IMR-90 (cell line): Measurements from ENCODE around the gene AHCYL1. TPM values are rescaled to one million over a fixed set of nuclear protein-coding genes. Genes with fewer than 3 reads are reported as not detected.

ENCODE experiments used
- ATAC-seq: fragments of 200-7000 bp; cut with Tn5 transposase; 2 replicates; pipeline ENCODE4 v1.9.1; 2020; ENCODE audit warnings: low read depth, mild to moderate bottlenecking, moderate library complexity
- BruUV-seq: library from RNA; stranded (reverse); fragments of 400-500 nt; replicated peaks from 2 replicates; lab custom pipeline; 2021; lab: Mats Ljungman, UMichigan
- CTCF ChIA-PET: fragments of 300-600 bp; formaldehyde crosslinking; extraction: SDS; loops from one replicate; lab custom pipeline; 2021; ENCODE audit warnings: antibody characterized with exemption; lab: Yijun Ruan, JAX
- POLR2A ChIA-PET: fragments of 300-600 bp; sonication (Branson Sonifier 250); formaldehyde crosslinking; loops from one replicate; lab custom pipeline; 2022; ENCODE audit warnings: antibody characterized with exemption; ENCODE audit not compliant: unreplicated experiment; lab: Charles Lee
- DNase-seq: peaks from one replicate; pipeline ENCODE4 v3.0.0; 2013
- H2AFZ ChIP-seq: replicated peaks from 2 replicates; pipeline ENCODE3; 2013; ENCODE audit warnings: low read length, mild to moderate bottlenecking; ENCODE audit not compliant: poor library complexity
- H2AK5ac ChIP-seq: 2 replicates; pipeline ENCODE4 v1.6.1; 2013; ENCODE audit warnings: low read depth, low read length, inconsistent platforms
- H2AK9ac ChIP-seq: replicated peaks from 2 replicates; pipeline ENCODE3; 2013; ENCODE audit warnings: mild to moderate bottlenecking, low read depth, low read length, moderate library complexity; ENCODE audit not compliant: poor library complexity
- H2BK120ac ChIP-seq: 2 replicates; pipeline ENCODE4 v1.6.1; 2013; ENCODE audit warnings: low read depth, low read length, inconsistent platforms
- H2BK15ac ChIP-seq: 3 replicates; pipeline ENCODE4 v1.6.1; 2013; ENCODE audit warnings: low read depth, low read length, inconsistent platforms
- H2BK20ac ChIP-seq: 2 replicates; pipeline ENCODE4 v1.6.1; 2013; ENCODE audit warnings: low read depth, mild to moderate bottlenecking, inconsistent platforms, low read length, moderate library complexity
- H2BK5ac ChIP-seq: 2 replicates; pipeline ENCODE4 v1.6.1; 2013; ENCODE audit warnings: mild to moderate bottlenecking, low read depth, low read length, inconsistent platforms; ENCODE audit not compliant: poor library complexity, severe bottlenecking
- H3K14ac ChIP-seq: replicated peaks from 2 replicates; pipeline ENCODE4 v1.6.1; 2013; ENCODE audit warnings: low read depth, low read length, inconsistent platforms
- H3K18ac ChIP-seq: 2 replicates; pipeline ENCODE4 v1.6.1; 2013; ENCODE audit warnings: low read depth, low read length, control low read depth
- H3K23ac ChIP-seq: 2 replicates; pipeline ENCODE4 v1.6.1; 2013; ENCODE audit warnings: low read depth, low read length, inconsistent platforms
- H3K27ac ChIP-seq: 2 replicates; pipeline ENCODE4 v1.5.1; 2013; ENCODE audit warnings: mild to moderate bottlenecking, control low read depth, low read length; ENCODE audit not compliant: insufficient read depth
- H3K27me3 ChIP-seq: 2 replicates; pipeline ENCODE4 v1.6.1; 2013; ENCODE audit warnings: low read length; ENCODE audit not compliant: control insufficient read depth, insufficient read depth
- H3K36me3 ChIP-seq: 2 replicates; pipeline ENCODE4 v1.6.1; 2013; ENCODE audit warnings: low read length, mixed read lengths; ENCODE audit not compliant: control insufficient read depth, insufficient read depth
- H3K4ac ChIP-seq: 2 replicates; pipeline ENCODE4 v1.6.1; 2013; ENCODE audit warnings: low read depth, low read length, inconsistent platforms
- H3K4me1 ChIP-seq: 2 replicates; pipeline ENCODE4 v1.6.1; 2013; ENCODE audit warnings: low read length, mixed read lengths; ENCODE audit not compliant: control insufficient read depth, insufficient read depth
- H3K4me2 ChIP-seq: 2 replicates; pipeline ENCODE4 v1.6.1; 2013; ENCODE audit warnings: low read depth, mild to moderate bottlenecking, control low read depth, low read length, moderate library complexity
- H3K4me3 ChIP-seq: 2 replicates; pipeline ENCODE4 v1.5.1; 2013; ENCODE audit warnings: low read depth, mild to moderate bottlenecking, control low read depth, low read length, moderate library complexity; ENCODE audit not compliant: insufficient read depth
- H3K56ac ChIP-seq: 2 replicates; pipeline ENCODE4 v1.6.1; 2013; ENCODE audit warnings: low read length, inconsistent platforms; ENCODE audit not compliant: insufficient read depth; ENCODE audit errors: extremely low read depth
- H3K79me1 ChIP-seq, 2 experiments: 2 replicates each; pipeline ENCODE4 v1.6.1; 2013; ENCODE audit warnings: low read length in 2 of 2, inconsistent platforms in 1 of 2, low read depth in 1 of 2
- H3K9ac ChIP-seq: 2 replicates; pipeline ENCODE4 v1.6.1; 2013; ENCODE audit warnings: low read depth, low read length, control low read depth
- H3K9me1 ChIP-seq: 2 replicates; pipeline ENCODE4 v1.6.1; 2013; ENCODE audit warnings: low read length, inconsistent platforms; ENCODE audit not compliant: insufficient read depth
- H3K9me3 ChIP-seq: 2 replicates; pipeline ENCODE4 v1.6.1; 2013; ENCODE audit warnings: low read length; ENCODE audit not compliant: control insufficient read depth, insufficient read depth
- H4K20me1 ChIP-seq: 2 replicates; pipeline ENCODE4 v1.6.1; 2013; ENCODE audit warnings: low read length, inconsistent platforms; ENCODE audit not compliant: insufficient read depth
- H4K5ac ChIP-seq: 2 replicates; pipeline ENCODE4 v1.6.1; 2013; ENCODE audit warnings: mild to moderate bottlenecking, low read depth, low read length, control low read depth
- H4K8ac ChIP-seq, 2 experiments: 2 replicates each; pipeline ENCODE4 v1.6.1; 2013; ENCODE audit warnings: low read depth in 2 of 2, low read length in 2 of 2, control low read depth in 1 of 2, inconsistent platforms in 1 of 2
- H4K91ac ChIP-seq: 2 replicates; pipeline ENCODE4 v1.6.1; 2013; ENCODE audit warnings: low read depth, low read length, inconsistent platforms; ENCODE audit not compliant: insufficient read depth
- CEBPB ChIP-seq: IDR thresholded peaks from 2 replicates; pipeline ENCODE4 v1.6.1; 2012; ENCODE audit warnings: low read depth, low read length, improper control_type of control experiment
- CHD1 ChIP-seq: IDR thresholded peaks from 2 replicates; pipeline ENCODE4 v1.6.1; 2012; ENCODE audit warnings: low read depth, low read length, improper control_type of control experiment
- CTCF ChIP-seq: conservative IDR thresholded peaks from 2 replicates; pipeline ENCODE4 v1.5.1; 2012; ENCODE audit warnings: mild to moderate bottlenecking, low read depth, low read length, improper control_type of control experiment
- ELK1 ChIP-seq: fragments of 150-350 bp; IDR thresholded peaks from 2 replicates; pipeline ENCODE4 v1.6.1; 2016; ENCODE audit warnings: low read depth, mild to moderate bottlenecking, low read length, moderate library complexity, borderline replicate concordance
- FOS ChIP-seq: fragments of 150-350 bp; IDR thresholded peaks from 2 replicates; pipeline ENCODE4 v1.6.1; 2016; ENCODE audit warnings: low read depth, low read length
- MAZ ChIP-seq: IDR thresholded peaks from 2 replicates; pipeline ENCODE4 v1.6.1; 2012; ENCODE audit warnings: low read depth, mild to moderate bottlenecking, low read length, improper control_type of control experiment, moderate library complexity, borderline replicate concordance
- NFE2L2 ChIP-seq: fragments of 150-350 bp; IDR thresholded peaks from 2 replicates; pipeline ENCODE4 v1.6.1; 2016; ENCODE audit warnings: low read depth, mild to moderate bottlenecking, low read length
- POLR2A ChIP-seq: IDR thresholded peaks from 2 replicates; pipeline ENCODE4 v1.6.1; 2012; ENCODE audit warnings: mild to moderate bottlenecking, low read depth, low read length
- RCOR1 ChIP-seq: IDR thresholded peaks from 2 replicates; pipeline ENCODE4 v1.6.1; 2012; ENCODE audit warnings: mild to moderate bottlenecking, low read length, improper control_type of control experiment; ENCODE audit not compliant: insufficient replicate concordance
- RFX5 ChIP-seq: IDR thresholded peaks from 2 replicates; pipeline ENCODE4 v1.8.0; 2012; ENCODE audit warnings: low read depth, mild to moderate bottlenecking, low read length, moderate library complexity
- SMC3 ChIP-seq: fragments of 150-350 bp; IDR thresholded peaks from 2 replicates; pipeline ENCODE4 v1.6.1; 2016; ENCODE audit warnings: low read depth, mild to moderate bottlenecking, antibody characterized with exemption, low read length, moderate library complexity
- USF2 ChIP-seq: fragments of 150-350 bp; IDR thresholded peaks from 2 replicates; pipeline ENCODE4 v1.6.1; 2017; ENCODE audit warnings: mild to moderate bottlenecking, antibody characterized with exemption, low read length, low read depth
- WGBS, 2 experiments: methylation state at CpG; one replicate each; pipeline versions ENCODE4 v1.1.5 to v1.1.7; 2013; ENCODE audit warnings: missing lambda C conversion rate in 2 of 2; ENCODE audit not compliant: insufficient read length in 1 of 2; ENCODE audit errors: extremely low coverage in 2 of 2; 5-methylcytosine and 5-hydroxymethylcytosine counted together
- dilution Hi-C: fragments of 300-500 bp; cut with HindIII; formaldehyde crosslinking; loops from one replicate; pipeline ENCODE4 v1.14.3; 2018; ENCODE audit warnings: low sequenced_read_pairs; ENCODE audit not compliant: unreplicated experiment
- in situ Hi-C: fragments of 300-500 bp; cut with MboI; formaldehyde crosslinking; loops from 3 replicates; pipeline ENCODE4 v1.14.3; 2019; ENCODE audit warnings: low sequenced_read_pairs, inconsistent platforms, mixed read lengths
- intact Hi-C: fragments of 100-400 bp; cut with micrococcal nuclease; formaldehyde crosslinking; loops from 2 replicates; pipeline ENCODE4 v1.10.0; 2022
- polyA plus RNA-seq, 3 experiments: library from polyadenylated mRNA; depleted of rRNA; stranded (reverse); fragments of >200 nt; gene quantifications; 2 replicates each; pipeline ENCODE4 v1.2.3, GENCODE V29; 2012; ENCODE audit warnings: low replicate concordance in 1 of 3
- total RNA-seq: library from RNA; depleted of rRNA; stranded (reverse); fragments of >200 nt; gene quantifications from 2 replicates; pipeline ENCODE4 v1.2.3, GENCODE V29; 2012

AHCYL1 gene
- total and polyA plus RNA-seq, 2 of the 4 experiments (the other 2 are of a cell fraction): 75.1 to 76.0 TPM

- no peak for TF ChIP-seq RFX5
Measured at GRCh38 chr1:109984456-109985246, at the start of gene AHCYL1 (continued).

GRCh38 chr1:109935451-109935900 lies 49.1 kb upstream of the AHCYL1 start:
- H2AK9ac ChIP-seq: peak overlapping the region; percentile 18
- H4K20me1 ChIP-seq: no peaks in the 10 kb centered on the region
- H2AFZ ChIP-seq: no peak overlapping the region
- no peak overlapping the region for H4K91ac ChIP-seq
- H3K79me1 ChIP-seq: no peaks in the 10 kb centered on the region; a peak in 1 of 4 replicates
- peaks cover 9% of the 10 kb centered on the region for H3K4me1 ChIP-seq
- in situ Hi-C loops (no loop called here), intact Hi-C loops (no loop called here), dilution Hi-C loops (no loop called here)
- peaks cover 6% of the 10 kb centered on the region; the same call in 1 of the 2 replicates for H3K9me3 ChIP-seq
- ATAC-seq (no peak), DNase-seq (no peak)
- no peaks in the 10 kb centered on the region for H3K27me3 ChIP-seq
- H2BK5ac ChIP-seq: no peak overlapping the region
- no peak overlapping the region for H3K4me2 ChIP-seq
- no peak overlapping the region for H3K14ac ChIP-seq
- no peaks in the 10 kb centered on the region for H3K36me3 ChIP-seq
- H4K8ac ChIP-seq: no peak overlapping the region
- H3K9ac ChIP-seq: no peak overlapping the region
- H3K4ac ChIP-seq: no peak overlapping the region
- no CpG with 5 or more reads among the region's 4 CpGs for WGBS, 2 experiments
- no peak overlapping the region for H2BK15ac ChIP-seq
- H3K56ac ChIP-seq: no peak overlapping the region
- H3K27ac ChIP-seq: no peak overlapping the region
- peaks cover 11% of the 10 kb centered on the region for H3K9me1 ChIP-seq
- no peak overlapping the region for H3K23ac ChIP-seq
- CTCF ChIA-PET: interaction anchor here (0.8 kb wide), 1 partner anchor 15 kb away, joined by 3 read pairs; no protein-coding TSS in a partner anchor
- no TSS peak for BruUV-seq
- no peak overlapping the region for H4K5ac ChIP-seq
- POLR2A ChIA-PET: no interaction called here
- no peak overlapping the region for H2BK120ac ChIP-seq
- no peak overlapping the region for H3K4me3 ChIP-seq
- no peak overlapping the region for H2AK5ac ChIP-seq
- H2BK20ac ChIP-seq: no peak overlapping the region
- no peak overlapping the region for H3K18ac ChIP-seq
- TF ChIP-seq POLR2A (no peak), USF2 (no peak), FOS (no peak), SMC3 (no peak), ELK1 (no peak), RFX5 (no peak), NFE2L2 (no peak), RCOR1 (no peak), CEBPB (no peak), MAZ (no peak), CHD1 (no peak), CTCF (no peak)
